Measurements from ENCODE around the gene GMDS. TPM values are rescaled to one million over a fixed set of nuclear protein-coding genes. Genes with fewer than 3 reads are reported as not detected.

Gene GMDS
- total RNA-seq, 1 donor from 2014 or later, result 19.9 TPM

DNA sequence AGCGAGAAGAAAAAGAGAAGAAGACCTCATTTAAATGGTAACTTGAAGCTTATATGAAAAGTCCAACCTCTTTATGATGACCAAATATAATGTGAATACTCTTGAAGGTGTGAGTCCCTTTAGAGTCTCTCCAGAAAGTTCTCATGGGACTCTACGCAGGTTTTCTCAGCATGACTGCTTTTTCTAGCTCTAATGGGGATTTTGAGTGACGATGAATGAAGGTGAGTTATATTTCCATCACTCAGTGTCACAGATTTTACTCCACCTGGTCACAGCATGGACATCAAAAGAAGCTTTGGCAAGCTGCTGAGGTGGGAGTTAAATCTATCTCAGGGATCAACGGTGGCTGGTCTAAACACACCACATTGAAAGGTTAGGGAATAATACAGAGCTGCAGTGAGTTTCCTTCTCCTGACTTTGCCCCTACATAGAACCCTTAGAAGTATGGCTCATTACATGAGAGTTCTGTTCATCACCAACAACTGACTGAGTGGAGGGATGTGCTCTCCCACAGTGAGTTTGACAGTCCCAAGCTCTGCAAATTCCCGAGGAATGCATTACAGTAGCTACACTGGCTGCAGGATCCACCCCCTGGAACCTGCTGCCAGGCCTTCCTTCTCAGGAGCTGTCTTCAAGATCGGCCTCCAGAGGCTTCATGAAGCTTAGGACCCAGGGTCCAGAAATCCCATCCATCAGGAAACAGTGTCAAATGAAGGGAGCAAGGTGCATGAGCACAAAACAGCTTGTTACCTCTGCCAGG is 508.9 kb downstream of the GMDS start:
- H3K27me3 ChIP-seq, result no peaks in the 10 kb centered on the region
- no peak overlapping the region for H3K27ac ChIP-seq
- intact Hi-C loops (cut with DNase I), result no loop called here
- no peaks in the 10 kb centered on the region for H3K4me1 ChIP-seq
- no peak overlapping the region for H3K4me3 ChIP-seq
- no peaks in the 10 kb centered on the region for H3K9me3 ChIP-seq
- no peak for DNase-seq (ENCODE audit: low spot score in 2 of 2)
- no peaks in the 10 kb centered on the region for H3K36me3 ChIP-seq
- TF ChIP-seq, protein P1, sequence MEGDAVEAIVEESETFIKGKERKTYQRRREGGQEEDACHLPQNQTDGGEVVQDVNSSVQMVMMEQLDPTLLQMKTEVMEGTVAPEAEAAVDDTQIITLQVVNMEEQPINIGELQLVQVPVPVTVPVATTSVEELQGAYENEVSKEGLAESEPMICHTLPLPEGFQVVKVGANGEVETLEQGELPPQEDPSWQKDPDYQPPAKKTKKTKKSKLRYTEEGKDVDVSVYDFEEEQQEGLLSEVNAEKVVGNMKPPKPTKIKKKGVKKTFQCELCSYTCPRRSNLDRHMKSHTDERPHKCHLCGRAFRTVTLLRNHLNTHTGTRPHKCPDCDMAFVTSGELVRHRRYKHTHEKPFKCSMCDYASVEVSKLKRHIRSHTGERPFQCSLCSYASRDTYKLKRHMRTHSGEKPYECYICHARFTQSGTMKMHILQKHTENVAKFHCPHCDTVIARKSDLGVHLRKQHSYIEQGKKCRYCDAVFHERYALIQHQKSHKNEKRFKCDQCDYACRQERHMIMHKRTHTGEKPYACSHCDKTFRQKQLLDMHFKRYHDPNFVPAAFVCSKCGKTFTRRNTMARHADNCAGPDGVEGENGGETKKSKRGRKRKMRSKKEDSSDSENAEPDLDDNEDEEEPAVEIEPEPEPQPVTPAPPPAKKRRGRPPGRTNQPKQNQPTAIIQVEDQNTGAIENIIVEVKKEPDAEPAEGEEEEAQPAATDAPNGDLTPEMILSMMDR (IDR thresholded peaks at IDR 0.05), result no peak

DNA sequence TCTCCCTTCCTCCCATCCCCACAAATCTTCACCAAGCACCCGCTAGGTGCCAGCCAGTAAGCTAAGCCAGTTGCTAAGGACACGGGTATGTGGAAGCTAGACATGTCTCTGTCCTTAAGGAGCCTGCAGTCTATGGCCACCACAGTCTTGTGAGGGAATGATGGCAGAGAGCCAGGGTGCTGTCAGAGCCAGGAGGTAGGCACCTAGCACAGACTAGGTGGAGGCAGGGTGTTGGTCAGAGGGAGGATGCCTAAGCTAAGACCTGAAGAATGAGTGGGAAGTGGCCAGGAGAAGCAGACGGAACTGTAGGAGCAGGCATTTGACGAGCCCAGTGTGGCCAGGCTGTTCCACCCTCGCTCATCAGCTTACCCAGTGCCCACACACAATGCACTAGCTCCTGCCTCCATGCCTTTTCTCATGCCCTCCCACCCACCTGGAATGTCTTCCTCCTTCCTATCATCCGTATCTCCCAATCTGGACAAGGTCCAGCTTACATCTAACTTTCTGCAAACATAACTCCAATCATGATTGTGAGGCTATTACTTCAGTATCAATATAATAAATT is 510.1 kb downstream of the GMDS start:
- H3K27ac ChIP-seq, result no peak overlapping the region
- no peaks in the 10 kb centered on the region for H3K9me3 ChIP-seq
- intact Hi-C loops (cut with DNase I), result no loop called here
- TF ChIP-seq, protein P1 (IDR thresholded peaks at IDR 0.05), result no peak
- no peak for DNase-seq (ENCODE audit: low spot score in 2 of 2)
- H3K36me3 ChIP-seq, result no peaks in the 10 kb centered on the region
- H3K4me3 ChIP-seq, result no peak overlapping the region
- no peaks in the 10 kb centered on the region for H3K27me3 ChIP-seq
- H3K4me1 ChIP-seq, result no peaks in the 10 kb centered on the region

DNA sequence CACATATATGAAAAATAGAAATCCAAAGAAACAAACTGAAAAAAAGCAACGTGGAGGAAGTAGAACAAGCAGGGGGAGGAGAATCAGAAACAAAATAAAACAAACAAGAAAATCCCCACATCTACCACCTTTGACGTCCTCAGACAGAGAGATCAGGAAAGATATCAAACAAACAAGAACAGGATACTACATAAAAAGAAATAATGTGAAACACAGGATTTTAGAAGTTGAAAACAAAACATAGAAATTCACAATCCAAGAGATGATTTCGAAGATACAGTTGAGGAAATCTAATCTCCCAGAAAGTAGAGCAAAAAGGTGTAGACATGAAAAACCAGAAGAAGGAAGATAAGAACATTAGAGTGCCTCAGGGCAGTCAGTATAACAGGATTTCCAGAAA is 514.5 kb downstream of the GMDS start:
- H3K9me3 ChIP-seq, result no peaks in the 10 kb centered on the region
- no peaks in the 10 kb centered on the region for H3K27me3 ChIP-seq
- TF ChIP-seq, protein P1 (IDR thresholded peaks at IDR 0.05), result no peak
- peaks cover 0 to 5% of the 10 kb centered on the region in 2 donors for H3K4me1 ChIP-seq
- no peak overlapping the region for H3K4me3 ChIP-seq
- no peaks in the 10 kb centered on the region for H3K36me3 ChIP-seq
- no peak for DNase-seq (ENCODE audit: low spot score in 2 of 2)
- H3K27ac ChIP-seq, result no peak overlapping the region
- intact Hi-C loops (cut with DNase I), result no loop called here

DNA sequence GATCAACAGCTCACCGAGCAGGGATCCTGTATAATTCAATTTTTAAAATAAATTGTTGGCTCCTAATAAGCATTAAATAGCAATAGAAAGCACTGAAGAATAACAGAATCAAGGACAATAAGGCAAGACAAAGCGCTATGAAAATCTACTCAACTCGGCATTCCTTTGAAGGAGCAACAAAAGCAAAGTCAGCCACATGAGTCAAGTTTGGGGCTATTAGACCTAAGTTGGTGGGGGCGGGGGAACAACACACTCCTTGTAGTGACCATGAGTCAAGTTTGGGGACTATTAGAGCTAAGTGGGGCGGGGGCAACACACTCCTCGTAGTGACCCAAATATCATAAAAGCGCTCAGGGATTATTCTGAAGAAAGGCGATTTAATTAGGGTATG is 515.7 kb downstream of the GMDS start:
- Histone ChIP-seq H3K27me3 (no peaks in the 10 kb centered on the region), H3K9me3 (no peaks in the 10 kb centered on the region), H3K36me3 (peaks cover 0 to 4% of the 10 kb centered on the region in 2 donors), H3K4me1 (peaks cover 0 to 5% of the 10 kb centered on the region in 2 donors), H3K4me3 (no peak overlapping the region), H3K27ac (no peak overlapping the region)
- TF ChIP-seq, protein P1 (IDR thresholded peaks at IDR 0.05), result no peak
- no peak for DNase-seq (ENCODE audit: low spot score in 2 of 2)
- intact Hi-C loops (cut with DNase I), result no loop called here

DNA sequence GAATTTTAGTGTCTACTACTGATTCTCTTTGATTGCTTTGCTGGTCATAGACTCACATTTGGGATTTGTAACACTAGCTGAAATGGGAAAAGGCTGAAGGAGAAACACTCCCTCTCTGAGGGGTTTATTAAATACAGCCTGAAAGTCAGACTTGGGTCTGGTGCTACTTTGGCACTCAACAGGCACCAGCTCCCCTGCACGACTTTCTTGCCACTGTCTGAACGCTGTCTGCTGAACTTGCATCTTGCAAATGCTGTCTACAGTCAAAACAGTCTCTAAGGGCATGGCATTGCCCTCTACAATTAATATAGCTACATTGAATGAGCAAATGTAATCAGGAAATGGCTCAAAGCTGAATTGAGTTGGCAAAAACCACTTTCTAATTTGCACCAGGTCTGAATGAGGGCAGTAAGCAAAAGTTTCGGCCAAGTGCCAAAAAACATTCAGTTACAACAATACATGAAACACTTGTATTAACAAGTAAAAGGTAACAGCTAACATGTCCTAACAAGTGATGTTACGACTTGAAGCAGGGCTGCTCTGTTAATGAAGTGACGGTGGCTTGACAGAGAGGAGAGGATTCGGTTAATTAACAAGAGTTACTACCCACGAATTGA is 516.2 kb downstream of the GMDS start:
- no peaks in the 10 kb centered on the region for H3K9me3 ChIP-seq
- peaks cover 0 to 6% of the 10 kb centered on the region in 2 donors for H3K36me3 ChIP-seq
- H3K27ac ChIP-seq, result no peak overlapping the region
- DNase-seq (ENCODE audit: low spot score in 2 of 2), result no peak
- H3K27me3 ChIP-seq, result no peaks in the 10 kb centered on the region
- TF ChIP-seq, protein P1 (IDR thresholded peaks at IDR 0.05), result no peak
- H3K4me1 ChIP-seq, result peaks cover 0 to 5% of the 10 kb centered on the region in 2 donors
- intact Hi-C loops (cut with DNase I), result no loop called here
- H3K4me3 ChIP-seq, result peak overlapping the region in 1 of 2 donors; percentile 3
